ENCODE measurements around the gene MICA.
"Not testable (repeated sequence)": the region's sequence is repeated elsewhere in the genome, so short reads cannot be mapped to it uniquely, and the experiment has no call there.

MICA gene

DNA sequence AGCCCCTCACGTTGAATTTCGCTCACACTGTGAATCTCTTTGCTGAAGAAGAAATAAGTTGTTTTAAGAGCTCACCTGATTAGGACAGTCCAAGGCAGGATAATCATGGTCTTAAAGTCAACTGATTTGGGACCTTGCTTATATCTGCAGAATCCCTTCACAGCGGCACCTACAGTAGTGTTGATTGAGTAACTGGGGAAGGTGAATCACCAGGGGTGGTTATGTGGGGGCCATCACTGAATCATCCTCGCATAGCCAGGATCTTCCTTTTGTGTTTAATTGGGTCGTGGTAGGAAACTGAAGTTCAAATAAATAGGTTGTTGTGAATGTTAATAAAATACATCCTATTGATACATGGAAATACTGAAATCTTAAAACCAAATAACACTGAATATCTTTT, 20.2 kb upstream of the MICA start:
- no peak for DNase-seq

- no peak for DNase-seq
These were observed 18.4 kb upstream of the MICA start for GRCh38 chr6:31385041-31385440.

GRCh38 chr6:31386099-31386498, 17.3 kb upstream of the MICA start:
- DNase-seq: no peak

DNA sequence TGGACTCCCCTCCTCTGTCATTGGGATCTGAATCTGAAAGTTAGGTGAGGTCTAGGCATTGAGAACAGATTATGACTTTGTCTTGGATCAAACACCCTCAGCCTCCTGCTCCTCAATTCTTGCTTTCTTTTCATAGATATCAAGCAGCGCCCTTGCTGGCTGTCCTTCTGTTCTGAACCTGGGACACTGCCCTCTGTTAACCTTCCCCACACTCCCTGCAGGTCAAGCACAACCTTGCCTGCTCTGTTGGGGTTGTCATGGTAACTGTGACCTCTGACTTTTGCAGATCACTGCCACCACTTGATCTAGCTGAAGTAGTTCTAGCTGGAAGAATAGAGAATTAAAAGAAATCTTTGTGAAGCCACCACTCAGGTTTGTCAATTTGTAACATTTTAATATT, 16.4 kb upstream of the MICA start:
- DNase-seq: no peak

DNA sequence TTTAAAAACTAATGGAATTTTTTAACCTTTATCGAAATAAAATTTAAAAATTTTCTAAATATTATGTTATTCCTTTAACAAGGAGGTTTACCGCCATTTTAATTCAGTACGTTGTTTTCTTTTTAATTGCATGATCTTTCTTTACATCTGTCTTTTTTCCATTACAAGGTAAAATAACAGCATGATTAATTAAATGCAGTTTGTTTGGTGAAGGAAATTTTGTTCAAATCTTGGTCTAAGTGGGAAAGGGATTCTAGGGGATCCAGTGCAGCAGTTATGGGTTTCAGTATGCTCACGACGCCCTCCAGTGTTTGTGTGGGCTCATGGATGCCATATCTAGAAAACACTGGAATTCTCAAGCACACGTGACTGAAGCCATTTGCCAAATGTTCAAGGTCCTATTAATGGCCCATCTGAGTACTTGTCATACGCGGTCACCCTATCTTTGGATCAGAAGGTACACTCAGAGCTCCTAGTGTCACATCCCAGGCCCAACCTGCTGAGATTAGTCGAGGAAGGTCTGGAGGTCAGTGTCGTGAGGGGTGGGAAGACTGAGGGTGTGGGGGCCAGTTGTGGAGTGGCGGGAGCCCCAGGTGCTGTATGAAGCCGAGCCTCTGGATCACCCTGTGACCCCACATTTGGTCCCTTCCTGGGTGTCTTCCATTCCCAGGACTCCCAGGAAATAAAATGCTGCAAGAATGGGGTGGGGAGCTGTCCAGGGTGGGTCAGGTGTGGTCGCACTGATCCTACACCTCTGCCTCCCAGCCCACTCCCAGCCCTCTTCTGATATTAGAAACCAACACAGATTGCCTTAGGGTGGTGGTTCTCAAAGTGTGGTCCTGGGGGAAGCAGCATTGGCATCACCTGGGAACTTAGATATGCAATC, 14.2 kb upstream of the MICA start:
- not testable (repeated sequence) for DNase-seq

GRCh38 chr6:31389802-31390132, 13.6 kb upstream of the MICA start:
- not testable (repeated sequence) for DNase-seq

DNA sequence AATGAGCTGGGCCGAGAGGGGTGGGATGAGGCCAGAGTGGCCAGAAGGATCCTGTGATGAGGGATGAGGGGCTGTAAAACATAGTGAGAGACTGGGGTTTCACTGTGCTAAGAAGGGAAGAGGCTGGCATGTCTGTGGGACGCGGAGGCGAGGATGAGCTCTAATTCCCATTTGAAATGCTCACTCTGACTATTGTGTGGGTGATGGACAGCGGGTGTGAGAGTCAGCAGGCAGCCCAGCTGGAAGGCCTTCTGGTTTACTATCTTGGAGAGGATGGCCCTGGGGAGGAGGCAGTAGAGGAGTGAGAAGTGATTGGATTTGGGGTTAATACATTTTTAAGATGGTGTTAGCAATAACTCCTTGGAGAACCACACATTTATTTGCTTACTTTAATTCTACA, 9.5 kb upstream of the MICA start:
- DNase-seq: no peak

DNA sequence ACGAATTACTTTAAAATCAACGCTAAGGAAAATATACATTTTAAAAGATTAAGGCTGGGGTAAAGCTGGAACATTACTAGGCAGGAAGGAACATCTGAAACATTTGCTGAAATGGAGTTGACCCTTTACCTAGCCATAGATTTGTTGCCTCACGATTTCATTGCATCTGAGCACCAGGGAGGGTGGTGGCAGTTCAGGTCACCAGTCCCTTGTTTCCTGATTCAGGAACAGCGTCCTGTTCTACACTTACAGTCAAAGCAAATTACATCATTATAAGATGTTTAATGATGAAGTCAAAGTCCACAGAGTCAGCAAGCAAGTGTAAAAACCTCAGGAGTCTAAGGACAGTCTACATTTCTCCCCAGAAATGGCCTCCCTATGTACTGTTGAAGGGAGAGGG, 9.0 kb upstream of the MICA start:
- no peak for DNase-seq

- DNase-seq: no peak
These were observed 7.6 kb upstream of the MICA start for GRCh38 chr6:31395832-31396231.

GRCh38 chr6:31396422-31397152, 6.8 kb upstream of the MICA start:
- peak; percentile 89 for DNase-seq

DNA sequence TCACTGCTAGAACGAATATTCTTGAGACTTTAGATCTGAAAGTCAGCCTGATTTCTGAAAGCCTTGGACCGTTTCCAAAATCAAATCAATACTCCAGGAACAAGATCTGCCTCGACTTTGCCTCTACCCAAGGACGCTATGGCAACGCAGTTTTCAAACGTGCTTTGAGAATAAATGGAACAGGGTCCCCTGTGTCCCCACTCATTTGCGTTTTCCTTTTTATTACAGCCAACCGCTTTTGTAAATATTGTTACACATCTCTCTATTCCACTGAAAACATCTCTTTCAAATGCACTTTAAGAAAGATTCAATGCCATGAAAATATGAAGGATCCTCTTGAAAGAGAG, 6.3 kb upstream of the MICA start:
- not testable (repeated sequence) for DNase-seq

GRCh38 chr6:31397901-31398525, 5.4 kb upstream of the MICA start:
- DNase-seq: no peak

GRCh38 chr6:31399589-31400466, 3.6 kb upstream of the MICA start:
- DNase-seq: peak; percentile 70

DNA sequence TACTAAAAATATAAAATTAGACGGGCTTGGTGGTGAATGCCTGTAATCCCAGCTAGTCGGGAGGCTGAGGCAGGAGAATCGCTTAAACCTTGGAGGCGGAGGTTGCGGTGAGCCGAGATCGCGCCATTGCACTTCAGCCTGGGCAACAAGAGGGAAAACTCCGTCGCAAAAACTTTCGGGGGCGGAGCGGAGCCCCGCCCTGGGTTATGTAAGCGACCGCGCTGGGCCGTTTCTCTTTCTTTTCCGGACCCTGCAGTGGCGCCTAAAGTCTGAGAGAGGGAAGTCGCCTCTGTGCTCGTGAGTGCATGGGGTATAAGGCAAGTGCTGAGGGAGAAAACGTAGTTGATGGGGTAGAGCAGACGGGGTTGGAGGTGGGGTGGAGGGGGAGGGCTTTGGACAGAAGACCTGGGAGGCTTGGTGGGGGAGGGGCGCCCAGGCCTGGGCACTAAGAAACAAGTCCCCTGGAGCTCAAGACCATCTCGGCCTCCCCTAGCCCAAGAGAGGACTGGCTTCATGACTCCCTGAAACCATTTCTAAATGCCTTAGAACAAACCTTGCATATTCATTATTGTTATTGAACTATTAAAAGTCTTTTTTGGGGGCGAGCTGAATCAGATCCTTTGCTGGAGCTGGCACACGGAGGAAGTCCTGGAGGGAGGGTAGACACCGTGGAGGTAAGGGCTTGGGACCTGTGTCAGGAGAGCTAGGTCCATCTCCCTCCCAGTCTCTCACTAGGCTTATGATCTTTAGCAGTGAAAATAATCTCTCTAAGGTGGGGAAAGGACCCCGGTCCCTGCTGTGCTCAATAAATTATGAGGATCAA, 2.7 kb upstream of the MICA start:
- peak; percentile 81 for DNase-seq

- DNase-seq: no peak
These were observed 2.0 kb upstream of the MICA start for GRCh38 chr6:31401403-31401802.

DNA sequence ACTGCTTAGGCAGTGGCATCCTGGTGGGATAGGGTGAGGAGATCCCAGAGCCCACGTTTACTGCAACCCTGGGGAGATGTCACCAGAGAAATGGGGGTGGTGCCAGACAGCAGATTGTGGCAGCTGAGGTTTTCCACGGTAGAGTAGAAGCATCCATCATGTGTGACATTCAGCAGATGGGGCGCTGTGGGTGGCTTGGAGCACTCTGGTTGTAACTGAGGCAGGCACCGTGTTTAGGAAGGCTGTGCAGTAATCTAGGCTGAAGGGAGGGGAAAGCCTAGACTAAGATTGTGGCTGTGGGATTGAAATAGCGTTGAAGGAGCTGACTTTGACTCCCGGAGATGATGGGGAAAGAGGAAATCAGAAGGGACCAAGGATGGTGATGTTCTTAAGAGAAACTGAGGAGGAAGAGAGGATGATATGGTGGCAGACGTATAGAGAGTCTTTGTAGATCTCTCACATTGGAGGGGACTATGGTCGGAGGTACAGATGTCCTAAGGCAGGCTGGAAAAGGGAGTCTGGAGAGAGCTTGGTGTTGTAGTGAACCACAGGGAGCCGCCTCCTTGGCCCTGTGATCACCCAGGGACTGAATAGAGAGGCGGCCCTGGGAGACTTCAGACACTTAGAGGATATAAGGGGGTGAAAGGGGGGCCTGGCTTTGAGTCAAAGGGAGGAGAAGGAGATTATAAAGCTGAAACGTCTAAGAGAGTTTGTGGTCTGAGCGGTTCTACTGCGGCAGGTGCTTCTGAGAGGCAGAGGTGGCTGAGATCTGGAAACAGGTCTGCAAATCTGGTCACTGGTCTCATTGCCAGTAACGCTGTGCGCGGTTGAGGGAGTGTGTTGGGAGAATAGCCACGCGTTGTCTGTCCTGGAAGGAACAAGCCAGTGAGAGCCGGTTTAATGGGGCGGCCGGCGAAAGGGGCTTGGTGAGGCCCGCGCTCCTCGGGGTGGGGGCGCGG, 792 bp upstream of the MICA start:
- DNase-seq: peak; percentile 46

DNA sequence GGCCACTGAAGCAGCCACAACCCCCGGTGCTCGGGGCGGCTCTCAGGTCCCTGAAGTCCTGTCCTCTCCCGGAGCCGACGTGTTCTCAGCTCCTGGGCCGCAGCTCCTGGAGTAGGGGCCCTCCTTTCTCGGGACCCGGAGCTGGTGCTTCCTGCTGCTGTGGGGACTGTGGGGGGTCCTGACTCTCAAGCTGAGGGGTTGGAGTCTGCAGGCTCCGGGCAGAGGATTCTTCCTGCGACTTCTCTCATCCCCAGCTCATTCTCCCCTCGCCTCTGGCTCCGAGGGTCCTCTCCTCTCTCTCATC, 618 bp downstream of the MICA start:
- DNase-seq: not testable (repeated sequence)

- DNase-seq: no peak
These were observed 2.6 kb downstream of the MICA start for GRCh38 chr6:31405996-31406395.

GRCh38 chr6:31407699-31408098, 4.3 kb downstream of the MICA start:
- DNase-seq: no peak

GRCh38 chr6:31412506-31412905, 9.1 kb downstream of the MICA start:
- no peak for DNase-seq

GRCh38 chr6:31414148-31414770, 10.9 kb downstream of the MICA start:
- not testable (repeated sequence) for DNase-seq
